HEK293T (cell line): ENCODE results near the gene PBX1.

Experiments
- ARNT ChIP-seq: fragments of 450-650 bp; IDR thresholded peaks from 2 replicates; pipeline ENCODE4 v1.6.1; 2017; ENCODE audit warnings: mild to moderate bottlenecking
- BHLHE40 ChIP-seq: fragments of 450-650 bp; IDR thresholded peaks from 2 replicates; pipeline ENCODE4 v1.6.1; 2016; ENCODE audit warnings: mild to moderate bottlenecking, moderate library complexity, borderline replicate concordance
- ELF4 ChIP-seq: fragments of 450-650 bp; IDR thresholded peaks from 2 replicates; pipeline ENCODE4 v1.6.1; 2017; ENCODE audit warnings: antibody characterized with exemption
- FOXA1 ChIP-seq: fragments of 450-650 bp; IDR thresholded peaks from 2 replicates; pipeline ENCODE4 v1.6.1; 2016; ENCODE audit warnings: mild to moderate bottlenecking
- FOXM1 ChIP-seq: fragments of 450-650 bp; IDR thresholded peaks from 2 replicates; pipeline ENCODE4 v1.6.1; 2017; ENCODE audit warnings: mild to moderate bottlenecking, borderline replicate concordance
- LEF1 ChIP-seq: fragments of 450-650 bp; IDR thresholded peaks from 2 replicates; pipeline ENCODE4 v1.6.1; 2017; ENCODE audit warnings: mild to moderate bottlenecking, borderline replicate concordance
- NFRKB ChIP-seq: fragments of 450-650 bp; IDR thresholded peaks from 2 replicates; pipeline ENCODE4 v1.6.1; 2016; ENCODE audit warnings: mild to moderate bottlenecking, moderate library complexity
- SP1 ChIP-seq: fragments of 450-650 bp; IDR thresholded peaks from 2 replicates; pipeline ENCODE4 v1.6.1; 2017
- SUZ12 ChIP-seq: fragments of 450-650 bp; IDR thresholded peaks from 2 replicates; pipeline ENCODE4 v1.6.1; 2016; ENCODE audit warnings: mild to moderate bottlenecking
- TARDBP ChIP-seq: fragments of 450-650 bp; IDR thresholded peaks from 2 replicates; pipeline ENCODE4 v1.6.1; 2016
- ZNF384 ChIP-seq: fragments of 450-650 bp; IDR thresholded peaks from 2 replicates; pipeline ENCODE4 v1.6.1; 2016

- TF ChIP-seq BHLHE40, result no peak
- no peak for TF ChIP-seq TARDBP
- TF ChIP-seq SP1, result no peak
- no peak for TF ChIP-seq LEF1
- TF ChIP-seq FOXA1, result no peak
- no peak for TF ChIP-seq SUZ12
- TF ChIP-seq ELF4, result no peak
- no peak for TF ChIP-seq ARNT
- TF ChIP-seq ZNF384, result no peak
- TF ChIP-seq NFRKB, result no peak
- TF ChIP-seq FOXM1, result no peak
Measured at GRCh38 chr1:164559342-164560051, 513 bp downstream of the PBX1 start.
